GM12864 (cell line): ENCODE results near the gene ZNF646.

Experiments used
- DNase-seq: peaks from one replicate; pipeline ENCODE4 v3.0.0-alpha.2; 2011; ENCODE audit warnings: low read depth
- H3K4me3 ChIP-seq: 2 replicates; pipeline ENCODE4 v1.5.1; 2011; ENCODE audit warnings: mild to moderate bottlenecking, low read depth, low read length, control low read depth
- CTCF ChIP-seq: IDR thresholded peaks from 2 replicates; pipeline ENCODE4 v1.5.1; 2011; ENCODE audit warnings: low read depth, mild to moderate bottlenecking, moderate library complexity, low read length, control low read depth, inconsistent platforms; ENCODE audit errors: missing control alignments

The ZNF646 gene

GRCh38 chr16:31130336-31130891 is 56.2 kb downstream of the ZNF646 start:
- no peak for DNase-seq
- H3K4me3 ChIP-seq = no peak overlapping the region
- no peak for TF ChIP-seq CTCF

GRCh38 chr16:31130899-31131298 is 56.7 kb downstream of the ZNF646 start:
- H3K4me3 ChIP-seq = no peak overlapping the region
- no peak for DNase-seq
- TF ChIP-seq CTCF = no peak

GRCh38 chr16:31131416-31131815 is 57.2 kb downstream of the ZNF646 start:
- no peak overlapping the region for H3K4me3 ChIP-seq
- DNase-seq = no peak
- no peak for TF ChIP-seq CTCF

- H3K4me3 ChIP-seq = no peak overlapping the region
- no peak for TF ChIP-seq CTCF
- no peak for DNase-seq
Observed at GRCh38 chr16:31131841-31132271, 57.6 kb downstream of the ZNF646 start.

GRCh38 chr16:31132303-31132979 is 58.2 kb downstream of the ZNF646 start:
- TF ChIP-seq CTCF = no peak
- DNase-seq = no peak
- H3K4me3 ChIP-seq = no peak overlapping the region

GRCh38 chr16:31133046-31133501 is 58.9 kb downstream of the ZNF646 start:
- TF ChIP-seq CTCF = no peak
- DNase-seq = no peak
- no peak overlapping the region for H3K4me3 ChIP-seq
